Measurements from ENCODE around the gene MAMDC2. TPM values are rescaled to one million over a fixed set of nuclear protein-coding genes. Genes with fewer than 3 reads are reported as not detected.

The MAMDC2 gene
- total RNA-seq, 1 experiment from 2014 or later: 4.6 TPM

GRCh38 chr9:70044490-70045307 lies 1.1 kb downstream of the MAMDC2 start:
- Histone ChIP-seq H3K79me1 (ENCODE audit: insufficient read depth, low read depth, low read length, poor library complexity, severe bottlenecking) (no peaks in the 10 kb centered on the region), H3K23ac (ENCODE audit: insufficient read length, low read depth, low read length) (no peak overlapping the region), H3K18ac (ENCODE audit: insufficient read length, low read depth, low read length) (no peak overlapping the region), H2BK5ac (ENCODE audit: insufficient read length, low read length) (no peak overlapping the region), H3K4me2 (ENCODE audit: insufficient read depth, insufficient read length, low read length) (peak overlapping the region; percentile 70), H3K27me3 (ENCODE audit: insufficient read depth, low read length) (no peaks in the 10 kb centered on the region), H3K9ac (ENCODE audit: extremely low read depth, insufficient read length, low read length) (peak overlapping the region; percentile 29), H3K79me2 (ENCODE audit: insufficient read depth, low read length) (no peaks in the 10 kb centered on the region), H2BK120ac (ENCODE audit: low read depth, low read length, poor library complexity, severe bottlenecking) (no peak overlapping the region), H4K5ac (ENCODE audit: insufficient read length, low read depth, low read length) (no peak overlapping the region), H3T11ph (ENCODE audit: low read length) (no peak overlapping the region), H3K56ac (ENCODE audit: insufficient read length, low read depth, low read length) (no peak overlapping the region), H4K8ac (replicated peaks; ENCODE audit: insufficient read length, low read depth, low read length) (no peak overlapping the region), H2AK5ac (ENCODE audit: insufficient read length, low read length) (no peak overlapping the region), H3K4ac (ENCODE audit: low read depth, low read length) (no peak overlapping the region), H3K23me2 (ENCODE audit: insufficient read length, low read depth, low read length, poor library complexity, severe bottlenecking) (peaks cover 14% of the 10 kb centered on the region), H2BK15ac (ENCODE audit: low read depth, low read length) (no peak overlapping the region), H2BK20ac (ENCODE audit: low read depth, low read length, poor library complexity, severe bottlenecking) (no peak overlapping the region), H3K14ac (ENCODE audit: insufficient read depth, low read length) (peak overlapping the region; percentile 4; the same call in 1 of the 2 replicates), H3K9me3 (ENCODE audit: control insufficient read depth, low read depth, low read length) (no peaks in the 10 kb centered on the region), H2BK12ac (ENCODE audit: insufficient read length, low read depth, low read length) (peak overlapping the region; percentile 8), H3K27ac (ENCODE audit: insufficient read length, low read depth, low read length) (no peak overlapping the region), H4K91ac (ENCODE audit: insufficient read length, low read depth, low read length) (no peak overlapping the region), H4K20me1 (ENCODE audit: control insufficient read depth, insufficient read depth, insufficient read length) (no peaks in the 10 kb centered on the region), H2AFZ (ENCODE audit: low read length) (peak overlapping the region; percentile 79), H3K4me1 (ENCODE audit: insufficient read depth, low read length) (peaks cover 5% of the 10 kb centered on the region)
- Mint-ChIP-seq H3K4me1 (peaks cover 29 to 40% of the 10 kb centered on the region in 2 experiments), H3K27ac (peak overlapping the region in 1 of 3 experiments; percentile 96; a peak in 3 of 7 replicates), H3K9me3 (no peaks in the 10 kb centered on the region; a peak in 1 of 5 replicates), H3K27me3 (ENCODE audit: low read depth) (peaks cover 27% of the 10 kb centered on the region), H3K36me3 (ENCODE audit: insufficient read depth in 1 of 3, low read depth in 3 of 3) (no peaks in the 10 kb centered on the region; a peak in 1 of 7 replicates), H3K4me3 (peak overlapping the region; percentile 70 to 83)
- no CpG with 5 or more reads among the region's 26 CpGs for WGBS (ENCODE audit: extremely low coverage, insufficient read length, low lambda C conversion rate)
- peak; percentile 72 for DNase-seq
- TF ChIP-seq CTCF (conservative IDR thresholded peaks at IDR 0.05): no peak
